HG02759 (cell line): ENCODE data around the gene MLXIP.
A peak's percentile ranks its signal among the peaks of the same experiment; 100 is the strongest.

Experiments
- ATAC-seq: cut with Tn5 transposase; IDR thresholded peaks from one replicate; pipeline ENCODE4 v1.9.1; 2021; ENCODE audit warnings: mild to moderate bottlenecking, moderate library complexity; ENCODE audit not compliant: unreplicated experiment

The MLXIP gene

GRCh38 chr12:122073815-122074214 lies 4.7 kb upstream of the MLXIP start:
- no peak for ATAC-seq

- no peak for ATAC-seq
Observed at GRCh38 chr12:122076743-122077495, 1.6 kb upstream of the MLXIP start.

- ATAC-seq: no peak
Observed at GRCh38 chr12:122079033-122079531, 526 bp downstream of the MLXIP start.

DNA sequence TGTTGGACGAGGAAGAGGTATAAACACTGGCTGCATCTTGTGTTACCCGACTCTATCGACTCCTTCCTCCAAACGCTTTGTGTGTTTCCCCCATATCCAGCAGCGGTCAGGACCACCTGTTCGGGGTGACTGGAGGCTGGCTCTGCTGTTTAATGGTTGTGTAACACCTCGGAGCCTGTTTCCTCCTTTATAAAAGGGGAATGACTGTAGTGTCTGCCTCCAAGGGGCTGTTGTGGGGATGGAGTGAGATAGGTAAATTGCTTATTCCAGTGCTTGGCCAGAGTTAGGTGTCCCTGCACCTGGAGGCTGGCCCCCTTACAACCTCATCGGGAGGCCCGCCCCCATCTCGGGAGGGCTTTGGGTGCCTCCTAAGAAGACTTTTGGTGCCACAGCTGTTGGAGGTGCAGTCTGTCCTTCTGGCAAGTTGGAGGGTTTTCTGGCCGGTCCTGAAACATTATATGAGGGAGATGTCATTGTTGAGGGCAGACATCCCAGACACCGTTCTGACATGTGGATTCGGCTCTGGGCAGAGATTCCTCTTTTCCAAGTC lies 1.1 kb downstream of the MLXIP start:
- no peak for ATAC-seq

- no peak for ATAC-seq
Observed at GRCh38 chr12:122080149-122081082, 1.9 kb downstream of the MLXIP start.

DNA sequence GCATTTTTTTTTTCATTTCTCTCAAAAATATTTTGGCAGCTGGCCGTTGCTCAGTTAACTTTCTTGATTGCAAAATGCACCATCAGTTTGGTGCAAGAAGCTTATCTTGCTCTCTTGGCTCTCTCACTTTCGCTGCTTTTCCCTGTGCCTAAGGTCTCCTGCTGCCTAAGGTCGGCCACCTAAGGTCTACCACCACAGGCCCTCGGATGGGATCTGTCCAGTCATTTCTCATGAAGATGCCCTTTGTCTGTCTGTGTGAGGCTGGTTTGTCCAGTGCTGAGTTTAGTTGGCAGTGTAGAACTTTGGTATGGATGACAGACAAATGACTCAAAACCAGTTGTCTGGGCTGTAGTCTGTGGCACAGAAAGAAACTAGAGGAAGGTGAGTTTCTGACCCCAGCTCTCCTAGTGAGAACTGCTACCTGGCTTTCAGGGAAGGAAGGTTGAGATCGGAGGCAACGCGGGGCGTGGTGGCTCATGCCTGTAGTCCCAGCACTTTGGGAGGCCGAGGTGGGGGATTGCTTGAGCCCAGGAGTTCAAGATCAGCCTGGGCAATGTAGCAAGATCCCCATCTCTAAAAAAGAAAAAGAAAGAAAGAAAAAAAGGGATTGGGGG lies 2.6 kb downstream of the MLXIP start:
- no peak for ATAC-seq

DNA sequence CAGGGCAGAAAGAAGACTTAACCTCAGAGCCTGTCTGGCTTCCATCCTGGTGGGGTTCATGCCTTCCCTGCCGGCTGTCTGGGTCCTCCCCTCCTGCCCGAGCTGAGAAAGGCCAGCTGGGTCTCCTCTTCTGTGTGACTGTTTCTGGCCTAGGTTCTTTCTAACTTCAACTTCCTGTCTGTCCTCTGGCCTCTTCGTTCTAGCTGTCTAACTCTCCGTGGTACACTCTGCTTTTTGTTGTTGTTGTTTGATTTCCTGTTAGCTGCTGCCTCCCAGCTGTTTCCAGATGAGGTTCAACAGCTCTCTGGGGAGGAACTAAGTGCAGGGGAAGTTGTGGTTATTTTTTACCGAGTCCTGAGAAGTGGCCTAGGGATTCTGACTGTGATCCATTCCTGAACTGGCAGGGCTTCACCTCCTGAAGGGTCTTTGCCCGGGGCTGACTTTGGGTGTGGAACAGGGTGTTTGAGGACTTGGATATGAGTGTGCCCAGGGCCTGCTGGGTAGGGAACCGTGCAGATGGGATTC lies 3.2 kb downstream of the MLXIP start:
- peak; percentile 33 for ATAC-seq

DNA sequence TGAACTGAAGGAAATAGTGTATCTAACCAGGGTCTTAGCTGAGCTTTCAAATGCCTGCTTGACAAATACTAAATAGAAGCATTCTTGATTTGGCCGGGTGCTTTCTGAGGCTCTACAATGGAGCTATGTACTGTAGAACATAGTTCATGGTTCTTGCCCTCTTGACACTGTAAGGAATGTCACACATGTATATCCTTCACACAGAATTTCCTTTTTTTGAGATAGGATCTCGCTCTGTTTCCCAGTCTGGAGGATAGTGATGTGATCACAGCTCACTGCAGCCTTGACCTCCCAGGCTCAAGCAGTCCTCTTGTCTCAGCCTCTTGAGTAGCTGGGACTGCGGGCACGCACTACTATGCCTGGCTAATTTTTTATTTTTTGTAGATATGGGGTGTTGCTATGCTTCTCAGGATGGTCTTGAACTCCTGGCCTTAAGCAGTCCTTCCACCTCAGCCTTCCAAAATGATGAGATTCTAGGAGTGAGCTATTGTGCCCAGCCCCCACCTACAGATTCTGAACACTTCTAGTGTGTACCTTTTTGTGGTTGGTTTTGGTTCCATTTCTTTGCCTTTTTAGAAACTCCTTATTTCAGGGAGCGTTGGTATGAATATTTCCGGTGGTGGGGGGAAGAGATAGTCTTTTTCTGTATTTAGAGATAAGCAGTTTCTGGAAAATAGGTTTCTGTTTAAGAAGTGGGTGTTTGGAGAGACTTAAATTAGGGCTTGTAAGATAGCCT lies 4.2 kb downstream of the MLXIP start:
- ATAC-seq: no peak

- no peak for ATAC-seq
Observed at GRCh38 chr12:122084857-122085405, 6.4 kb downstream of the MLXIP start.

GRCh38 chr12:122085591-122085990 lies 7.0 kb downstream of the MLXIP start:
- no peak for ATAC-seq

DNA sequence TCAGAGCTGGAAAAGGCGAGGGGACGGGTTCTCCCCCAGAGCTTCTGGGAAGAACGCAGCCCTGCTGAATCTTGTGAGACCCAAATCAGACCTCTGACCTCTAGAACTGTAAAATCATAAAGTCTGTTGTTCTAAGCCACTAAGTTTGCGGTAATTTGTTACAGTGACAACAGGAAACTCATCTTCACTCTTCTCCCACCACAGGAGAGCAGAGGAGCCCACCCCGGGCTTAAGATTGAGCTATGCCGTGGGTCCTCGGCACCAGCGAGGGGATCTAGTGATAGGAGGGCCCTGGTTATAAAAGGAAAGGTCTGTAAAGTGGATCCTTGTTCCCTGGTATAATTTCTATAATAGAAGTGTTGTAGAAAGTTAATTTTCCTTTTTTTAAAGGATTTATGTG lies 7.6 kb downstream of the MLXIP start:
- no peak for ATAC-seq

DNA sequence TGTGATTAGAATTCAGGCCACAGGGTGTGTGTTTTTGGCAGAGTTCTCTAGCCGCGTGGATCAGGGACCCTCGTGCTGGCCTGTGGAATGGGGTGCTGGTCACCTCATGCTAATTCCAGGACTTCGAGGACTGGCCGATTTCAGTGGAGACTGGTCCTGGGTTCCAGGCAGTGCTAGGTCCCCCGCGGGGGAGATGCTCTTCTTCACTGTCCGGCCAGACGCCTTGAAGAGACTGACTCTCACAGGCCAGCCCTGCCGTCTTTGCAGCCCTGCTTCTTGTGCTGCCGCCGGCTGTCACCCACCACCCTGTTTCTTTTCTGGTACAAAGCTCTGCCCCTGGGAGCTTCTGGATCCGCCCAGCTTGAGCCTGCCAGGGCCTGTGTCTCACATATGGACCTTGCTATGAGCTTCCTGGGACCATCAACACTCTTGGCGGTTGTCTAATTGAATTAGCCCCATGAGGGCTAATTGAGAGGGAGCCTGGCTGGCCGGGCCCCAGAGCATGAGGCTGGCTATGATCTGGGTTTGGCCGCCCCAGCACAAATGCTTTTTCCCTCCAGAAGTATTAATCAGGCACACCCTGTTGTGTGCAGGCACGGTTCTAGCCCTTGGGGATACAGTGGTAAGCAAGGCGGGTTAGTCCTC lies 8.2 kb downstream of the MLXIP start:
- no peak for ATAC-seq

DNA sequence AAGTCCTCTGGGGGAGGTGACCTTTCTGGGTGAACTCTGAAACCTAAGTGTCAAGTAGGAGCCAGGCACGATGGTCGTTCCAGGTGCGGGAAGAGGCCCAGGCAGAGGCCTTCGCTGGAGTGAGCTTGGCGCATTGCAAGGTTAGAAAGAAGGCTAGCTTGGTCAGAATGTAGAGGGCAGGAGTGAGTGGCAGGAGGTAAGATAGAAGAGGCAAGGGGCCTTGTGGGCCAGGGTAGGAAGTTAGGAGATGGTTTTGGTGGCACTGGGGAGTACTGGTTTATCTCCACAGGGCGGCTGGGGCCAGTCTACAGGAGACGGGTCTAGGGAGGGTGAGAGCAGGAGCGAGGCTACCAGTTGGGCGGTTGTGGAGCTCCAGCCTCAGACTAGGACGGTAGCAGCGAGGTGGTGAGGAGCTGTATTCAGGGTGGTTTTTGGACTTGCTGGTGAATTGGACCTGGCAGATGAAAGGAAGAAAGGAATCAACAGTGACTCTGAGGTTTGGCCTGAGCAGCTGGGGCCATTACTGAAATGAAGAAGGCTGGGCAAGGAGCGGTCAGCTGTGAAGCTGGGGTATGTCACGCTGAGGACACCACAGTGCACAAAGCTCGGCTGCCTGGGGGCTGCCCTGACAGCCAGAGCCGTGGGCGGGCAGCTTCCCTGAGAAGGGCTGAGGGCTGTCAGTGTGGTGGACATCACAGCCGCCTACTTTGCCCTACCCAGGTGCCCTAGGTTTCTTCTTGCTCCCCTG lies 9.0 kb downstream of the MLXIP start:
- ATAC-seq: no peak

DNA sequence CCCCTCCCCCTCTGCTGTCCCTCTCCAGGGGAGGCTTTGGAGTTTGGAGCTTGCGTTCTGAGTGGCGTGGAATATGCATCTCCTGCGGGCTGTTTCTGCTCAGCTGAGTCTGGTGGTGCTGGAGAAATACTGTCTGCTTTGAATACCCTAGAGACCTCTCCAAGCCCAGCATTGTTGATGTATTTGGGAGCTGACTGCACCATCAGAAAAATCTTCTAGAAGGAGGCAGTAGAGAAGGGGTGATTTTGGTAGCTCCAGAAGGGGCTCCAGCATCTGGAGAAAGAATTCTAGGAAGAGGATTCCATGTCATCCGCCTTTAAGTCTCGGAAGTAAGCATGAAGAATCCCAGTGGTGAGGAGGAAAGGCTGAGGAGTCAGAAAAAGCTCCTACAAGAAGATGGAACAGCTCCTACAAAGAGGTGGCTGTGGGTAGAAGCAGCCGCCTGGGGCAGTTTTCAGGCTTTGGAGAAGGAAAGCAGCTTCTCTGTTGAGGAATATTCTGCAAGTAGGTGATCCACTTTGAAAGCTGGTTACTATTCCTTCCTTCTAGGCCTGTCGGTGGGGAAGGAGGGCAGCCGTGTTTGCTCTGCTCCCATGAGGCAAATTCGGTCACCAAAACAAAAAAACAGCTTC lies 9.7 kb downstream of the MLXIP start:
- ATAC-seq: no peak

GRCh38 chr12:122089077-122089476 lies 10.5 kb downstream of the MLXIP start:
- no peak for ATAC-seq

DNA sequence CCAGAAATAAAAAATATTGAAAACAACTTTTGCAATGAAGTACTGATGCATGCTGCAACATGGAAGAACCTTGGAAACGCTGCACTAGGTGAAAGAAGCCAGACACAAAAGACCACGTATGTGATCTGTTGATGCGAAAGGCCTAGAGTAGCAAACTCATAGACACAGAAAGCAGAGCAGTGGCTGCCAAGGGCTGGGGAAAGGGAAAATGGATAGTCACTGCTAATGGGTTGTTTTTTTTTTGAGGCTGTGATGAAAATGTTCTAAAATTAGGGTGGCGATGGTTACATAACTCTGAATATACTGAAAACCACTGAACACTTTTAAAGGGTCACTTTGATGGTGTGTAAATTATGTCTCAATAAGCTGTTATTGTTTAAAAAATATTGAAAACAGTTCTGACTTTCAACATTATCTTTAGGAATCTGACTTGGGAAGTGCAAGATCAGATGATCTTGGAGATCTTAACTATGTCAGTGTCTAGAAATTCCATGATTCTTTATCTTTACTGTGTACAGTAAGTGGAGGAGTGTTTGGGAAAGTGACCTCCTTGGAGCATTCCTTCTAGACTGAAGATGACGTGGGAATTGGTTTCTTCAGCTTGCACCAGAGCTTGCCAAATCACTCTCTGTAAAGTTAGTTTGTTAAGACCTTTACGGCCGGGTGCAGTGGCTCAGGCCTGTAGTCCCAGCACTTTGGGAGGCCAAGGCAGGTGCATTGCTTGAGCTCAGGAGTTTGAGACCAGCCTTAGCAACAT lies 12.4 kb downstream of the MLXIP start:
- ATAC-seq: no peak

GRCh38 chr12:122093098-122093883 lies 14.7 kb downstream of the MLXIP start:
- ATAC-seq: no peak
